Right lobe of liver (tissue), 6 donors: ENCODE measurements around the gene APH1B. TPM values are rescaled to one million over a fixed set of nuclear protein-coding genes. Genes with fewer than 3 reads are reported as not detected.

Source experiments
- ATAC-seq, 4 donors: fragments of 200-7000 bp; cut with Tn5 transposase; one replicate each; pipeline ENCODE4 v1.9.1; 2020; ENCODE audit warnings: mild to moderate bottlenecking in 4 of 4, moderate library complexity in 4 of 4
- DNase-seq, 3 donors: peaks; one replicate each; pipeline ENCODE4 v3.0.0-alpha.2; 2020
- H3K27ac ChIP-seq, 3 donors: fragments of 200-600 bp; one replicate each; pipeline ENCODE4 v1.8.0; 2022
- H3K27me3 ChIP-seq, 2 donors: fragments of 200-600 bp; one replicate each; pipeline ENCODE4 v1.8.0; 2022
- H3K36me3 ChIP-seq, 4 donors: fragments of 200-600 bp; sonication (generic) in 1 of 4; one replicate each; pipeline versions ENCODE4 v1.5.1 to v1.8.0; 2017 to 2022; ENCODE audit warnings: control low read depth in 1 of 4
- H3K4me1 ChIP-seq, 4 donors: fragments of 200-600 bp; sonication (generic) in 1 of 4; one replicate each; pipeline versions ENCODE4 v1.5.1 to v1.8.0; 2017 to 2022; ENCODE audit warnings: control low read depth in 1 of 4
- H3K4me3 ChIP-seq, 3 donors: fragments of 200-600 bp; one replicate each; pipeline ENCODE4 v1.8.0; 2022
- H3K9me3 ChIP-seq, 4 donors: fragments of 200-600 bp; sonication (generic) in 1 of 4; one replicate each; pipeline versions ENCODE4 v1.5.1 to v1.8.0; 2017 to 2022; ENCODE audit warnings: control low read depth in 1 of 4
- POLR2A ChIP-seq: fragments of 450-650 bp; IDR thresholded peaks from one replicate; pipeline ENCODE4 v1.6.1; 2017; ENCODE audit warnings: antibody characterized with exemption, mild to moderate bottlenecking
- WGBS: methylation state at CpG from one replicate; pipeline ENCODE4 v1.1.6; 2018; ENCODE audit warnings: low coverage, low lambda C conversion rate; ENCODE audit not compliant: insufficient coverage; ENCODE audit errors: missing lambda C conversion rate; 5-methylcytosine and 5-hydroxymethylcytosine counted together
- intact Hi-C, 2 donors: fragments of 100-400 bp; cut with DNase I; formaldehyde crosslinking; loops; one replicate each; pipeline versions ENCODE4 v1.11.2 to v1.14.1; 2022
- total RNA-seq, 6 experiments: library from RNA; depleted of rRNA in 2 of 6; stranded (reverse); fragments of >200 nt in 2 of 6; fragmentation: NEBNext Ultra II Directional in 3 of 6; extraction: Animal tissue kit (Norgen Biotek cat#: 25700) in 3 of 6; gene quantifications; one replicate each; pipeline versions ENCODE4 v1.1.0 to v1.2.4, GENCODE V29; 2016 to 2023
- TF ChIP-seq, protein P1 (sequence below), 4 donors: fragments of 200-600 bp in 3 of 4; fragments of 450-650 bp in 1 of 4; IDR thresholded peaks; one replicate each; pipeline versions ENCODE4 v1.5.1 to v1.8.0; 2016 to 2022; ENCODE audit warnings: antibody characterized with exemption in 4 of 4, mild to moderate bottlenecking in 2 of 4
- donor health status: DM: no; HTN: yes; CAD: no.
- donor health status: DM: no; HTN: no; CAD: no.
- donor health status: DM: no; HTN: no; CAD: no.
- donor health status: DM: no; HTN: yes; CAD: no.
- donor health status: DM: no; HTN: yes; CAD: no.

APH1B gene
- total RNA-seq, 6 experiments from 2014 or later = 2.2 to 7.4 (median 4.7) TPM

GRCh38 chr15:63347074-63347857 lies 69.9 kb downstream of the APH1B start:
- no peaks in the 10 kb centered on the region for H3K9me3 ChIP-seq
- intact Hi-C loops = no loop called here
- no peak for DNase-seq
- ATAC-seq = no peak
- TF ChIP-seq, protein P1, sequence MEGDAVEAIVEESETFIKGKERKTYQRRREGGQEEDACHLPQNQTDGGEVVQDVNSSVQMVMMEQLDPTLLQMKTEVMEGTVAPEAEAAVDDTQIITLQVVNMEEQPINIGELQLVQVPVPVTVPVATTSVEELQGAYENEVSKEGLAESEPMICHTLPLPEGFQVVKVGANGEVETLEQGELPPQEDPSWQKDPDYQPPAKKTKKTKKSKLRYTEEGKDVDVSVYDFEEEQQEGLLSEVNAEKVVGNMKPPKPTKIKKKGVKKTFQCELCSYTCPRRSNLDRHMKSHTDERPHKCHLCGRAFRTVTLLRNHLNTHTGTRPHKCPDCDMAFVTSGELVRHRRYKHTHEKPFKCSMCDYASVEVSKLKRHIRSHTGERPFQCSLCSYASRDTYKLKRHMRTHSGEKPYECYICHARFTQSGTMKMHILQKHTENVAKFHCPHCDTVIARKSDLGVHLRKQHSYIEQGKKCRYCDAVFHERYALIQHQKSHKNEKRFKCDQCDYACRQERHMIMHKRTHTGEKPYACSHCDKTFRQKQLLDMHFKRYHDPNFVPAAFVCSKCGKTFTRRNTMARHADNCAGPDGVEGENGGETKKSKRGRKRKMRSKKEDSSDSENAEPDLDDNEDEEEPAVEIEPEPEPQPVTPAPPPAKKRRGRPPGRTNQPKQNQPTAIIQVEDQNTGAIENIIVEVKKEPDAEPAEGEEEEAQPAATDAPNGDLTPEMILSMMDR (IDR thresholded peaks at IDR 0.05) = no peak
- TF ChIP-seq POLR2A = no peak
- no peak overlapping the region for H3K27ac ChIP-seq
- no peak overlapping the region for H3K4me3 ChIP-seq
- H3K36me3 ChIP-seq = no peaks in the 10 kb centered on the region
- 61% methylated on average over 4 of the region's 6 CpGs for WGBS
- H3K4me1 ChIP-seq = no peaks in the 10 kb centered on the region
- no peaks in the 10 kb centered on the region for H3K27me3 ChIP-seq

- H3K36me3 ChIP-seq = no peaks in the 10 kb centered on the region
- ATAC-seq (peak; percentile 30 to 78 (median 51)), DNase-seq (peak in 1 of 3 donors; percentile 44)
- no peak for TF ChIP-seq POLR2A
- TF ChIP-seq, protein P1 (IDR thresholded peaks at IDR 0.05) = no peak
- no peaks in the 10 kb centered on the region for H3K9me3 ChIP-seq
- H3K27me3 ChIP-seq = no peaks in the 10 kb centered on the region
- intact Hi-C loops = no loop called here
- H3K27ac ChIP-seq = no peak overlapping the region
- H3K4me3 ChIP-seq = no peak overlapping the region
- H3K4me1 ChIP-seq = no peaks in the 10 kb centered on the region
- 69% methylated on average over 4 of the region's 7 CpGs for WGBS
Measured at GRCh38 chr15:63348392-63348791, 71.0 kb downstream of the APH1B start.

- no peak overlapping the region for H3K4me3 ChIP-seq
- TF ChIP-seq POLR2A = no peak
- TF ChIP-seq, protein P1 (IDR thresholded peaks at IDR 0.05) = no peak
- no peaks in the 10 kb centered on the region for H3K9me3 ChIP-seq
- ATAC-seq (no peak), DNase-seq (no peak)
- no peaks in the 10 kb centered on the region for H3K4me1 ChIP-seq
- no peaks in the 10 kb centered on the region for H3K27me3 ChIP-seq
- H3K27ac ChIP-seq = no peak overlapping the region
- intact Hi-C loops = no loop called here
- WGBS = 29% methylated on average over 1 of the region's 6 CpGs
- H3K36me3 ChIP-seq = no peaks in the 10 kb centered on the region
Measured at GRCh38 chr15:63349156-63349555, 71.8 kb downstream of the APH1B start.

DNA sequence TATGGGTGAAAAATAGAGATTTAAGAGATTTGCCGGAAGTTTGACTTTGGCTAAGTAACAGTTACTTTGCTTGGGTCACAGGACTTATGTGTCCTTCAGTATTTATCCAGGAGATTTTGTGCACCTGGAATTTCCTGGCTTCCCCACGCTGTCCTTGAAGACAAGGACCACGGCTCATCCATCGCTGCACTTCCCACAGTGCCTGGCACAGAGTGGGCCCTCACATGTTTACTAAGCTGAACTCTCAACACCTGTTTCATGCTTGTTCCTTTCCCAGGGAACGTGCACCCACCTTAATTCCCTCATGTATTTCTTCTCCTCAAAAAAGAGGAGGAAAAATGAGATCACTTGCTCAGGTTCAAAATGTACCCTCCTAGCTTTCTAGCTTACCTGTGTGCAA lies 72.2 kb downstream of the APH1B start:
- TF ChIP-seq, protein P1 (IDR thresholded peaks at IDR 0.05) = no peak
- no peak for TF ChIP-seq POLR2A
- Histone ChIP-seq H3K27ac (no peak overlapping the region), H3K36me3 (no peaks in the 10 kb centered on the region), H3K4me3 (no peak overlapping the region), H3K9me3 (no peaks in the 10 kb centered on the region), H3K27me3 (no peaks in the 10 kb centered on the region), H3K4me1 (no peaks in the 10 kb centered on the region)
- ATAC-seq (no peak), DNase-seq (no peak)
- 100% methylated on average over 4 of the region's 5 CpGs for WGBS
- intact Hi-C loops = no loop called here
